HepG2 (cell line): ENCODE measurements around the gene MRPL50. TPM values are rescaled to one million over a fixed set of nuclear protein-coding genes. Genes with fewer than 3 reads are reported as not detected.
A peak's percentile ranks its signal among the peaks of the same experiment; 100 is the strongest.

Experiments used
- ARID5B ChIP-seq: IDR thresholded peaks from 2 replicates; pipeline ENCODE4 v1.4.0; 2020; ENCODE audit warnings: mild to moderate bottlenecking, missing genetic modification reagents
- BORCS8-MEF2B ChIP-seq: sonication (generic); formaldehyde crosslinking; IDR thresholded peaks from 2 replicates; pipeline ENCODE4 v1.8.0; 2022; ENCODE audit warnings: mild to moderate bottlenecking, missing genetic modification reagents
- CHD4 ChIP-seq: fragments of 200-600 bp; sonication (generic); IDR thresholded peaks from 2 replicates; pipeline ENCODE4 v1.7.0; 2017; ENCODE audit warnings: mild to moderate bottlenecking, low read length, borderline replicate concordance
- GATAD2A ChIP-seq: IDR thresholded peaks from 2 replicates; pipeline ENCODE4 v1.6.1; 2016
- HDAC1 ChIP-seq: sonication (generic); formaldehyde crosslinking; IDR thresholded peaks from 2 replicates; pipeline ENCODE4 v1.5.1; 2020; ENCODE audit warnings: mild to moderate bottlenecking, missing genetic modification reagents
- HHEX ChIP-seq: IDR thresholded peaks from 2 replicates; pipeline ENCODE4 v1.6.1; 2016; ENCODE audit warnings: control low read depth
- MAFK ChIP-seq, 2 experiments: IDR thresholded peaks in 1 of 2; conservative IDR thresholded peaks in 1 of 2; 2 replicates each; pipeline ENCODE4 v1.6.1; 2011; ENCODE audit warnings: improper control_type of control experiment in 2 of 2, low read length in 2 of 2
- NCOA2 ChIP-seq: sonication (generic); formaldehyde crosslinking; IDR thresholded peaks from 2 replicates; pipeline ENCODE4 v1.8.0; 2022; ENCODE audit warnings: inconsistent platforms
- NR0B2 ChIP-seq: sonication (generic); formaldehyde crosslinking; IDR thresholded peaks from 2 replicates; pipeline ENCODE4 v1.4.0; 2020; ENCODE audit warnings: mild to moderate bottlenecking, missing genetic modification reagents
- NR2F1 ChIP-seq, 2 experiments: fragments of 450-650 bp in 1 of 2; formaldehyde crosslinking in 1 of 2; IDR thresholded peaks; 2 replicates each; pipeline versions ENCODE4 v1.5.0 to v1.6.1; 2016 to 2020; ENCODE audit warnings: mild to moderate bottlenecking in 1 of 2, missing compliant biosample characterization in 1 of 2, missing genetic modification reagents in 1 of 2, moderate library complexity in 1 of 2
- NR2F6 ChIP-seq, 2 experiments: IDR thresholded peaks; 2 replicates each; pipeline ENCODE4 v1.6.1; 2016; ENCODE audit warnings: antibody characterized with exemption in 1 of 2, mild to moderate bottlenecking in 1 of 2
- SNRNP70 ChIP-seq: fragments of 200-400 bp; formaldehyde crosslinking; IDR thresholded peaks from 2 replicates; pipeline ENCODE4 v1.6.1; 2017; ENCODE audit warnings: mild to moderate bottlenecking, low read depth, low read length, moderate library complexity
- TFE3 ChIP-seq: IDR thresholded peaks from 2 replicates; pipeline ENCODE4 v1.6.1; 2016
- TGIF2 ChIP-seq: IDR thresholded peaks from 2 replicates; pipeline ENCODE4 v1.6.1; 2016; ENCODE audit warnings: control low read depth, missing compliant biosample characterization
- TOE1 ChIP-seq: sonication (generic); formaldehyde crosslinking; IDR thresholded peaks from 2 replicates; pipeline ENCODE4 v1.4.0; 2020; ENCODE audit warnings: mild to moderate bottlenecking, missing genetic modification reagents
- ZBTB38 ChIP-seq: sonication (generic); formaldehyde crosslinking; IDR thresholded peaks from 2 replicates; pipeline ENCODE4 v1.5.1; 2020; ENCODE audit warnings: mild to moderate bottlenecking, missing genetic modification reagents
- ZBTB42 ChIP-seq: sonication (generic); formaldehyde crosslinking; IDR thresholded peaks from 2 replicates; pipeline ENCODE4 v1.5.0; 2020; ENCODE audit warnings: mild to moderate bottlenecking, missing genetic modification reagents
- ZFYVE20 ChIP-seq: sonication (generic); formaldehyde crosslinking; IDR thresholded peaks from 2 replicates; pipeline ENCODE4 v1.8.0; 2023; ENCODE audit warnings: low read depth, mild to moderate bottlenecking, moderate library complexity, missing genetic modification reagents, borderline replicate concordance
- ZGPAT ChIP-seq: IDR thresholded peaks from 2 replicates; pipeline ENCODE4 v1.6.1; 2016; ENCODE audit warnings: mild to moderate bottlenecking
- ZNF138 ChIP-seq: sonication (generic); formaldehyde crosslinking; IDR thresholded peaks from 2 replicates; pipeline ENCODE4 v1.5.0; 2020; ENCODE audit warnings: mild to moderate bottlenecking, low read depth, missing genetic modification reagents
- ZNF180 ChIP-seq: sonication (generic); formaldehyde crosslinking; IDR thresholded peaks from 2 replicates; pipeline ENCODE4 v1.4.0; 2020; ENCODE audit warnings: low read depth, missing genetic modification reagents, borderline replicate concordance
- ZNF775 ChIP-seq: sonication (generic); formaldehyde crosslinking; IDR thresholded peaks from 2 replicates; pipeline ENCODE4 v1.4.0; 2020; ENCODE audit warnings: missing genetic modification reagents, mild to moderate bottlenecking, moderate library complexity, borderline replicate concordance
- polyA plus RNA-seq, 8 experiments: library from polyadenylated mRNA; depleted of rRNA in 3 of 8; stranded (reverse) in 7 of 8; unstranded in 1 of 8; fragments of >200 nt; fragmentation: Illumina TruSeq in 4 of 8; extraction: Trizol in 4 of 8; gene quantifications; 2 replicates each; pipeline versions ENCODE4 v1.2.1 to v1.2.3, GENCODE V29; 2011 to 2016; ENCODE audit warnings: low read depth in 4 of 8, missing spikeins in 1 of 8, mixed read lengths in 1 of 8; ENCODE audit not compliant: insufficient read depth in 1 of 8
- total RNA-seq, 5 experiments: library from RNA; depleted of rRNA; stranded (reverse); fragments of >200 nt; fragmentation: Illumina TruSeq; extraction: Trizol; gene quantifications; 2 replicates each; pipeline ENCODE4 v1.2.3, GENCODE V29; 2016; ENCODE audit warnings: low read depth in 1 of 5

MRPL50 gene
- total and polyA plus RNA-seq, 2 of the 13 experiments (the other 11 are each of a cell fraction or from before 2014, with no cell fraction given) = 37.1 to 70.0 TPM

GRCh38 chr9:101366038-101366756 is 32.2 kb downstream of the MRPL50 start (continued):
- TF ChIP-seq HDAC1 (CRISPR knock-in tag) = no peak
- TF ChIP-seq ZFYVE20 (CRISPR knock-in tag) = no peak
- no peak for TF ChIP-seq ZNF180
- TF ChIP-seq HHEX (CRISPR knock-in tag) = no peak
- peak; percentile 45; the same call in 1 of the 2 replicates for TF ChIP-seq TFE3
- 0 out of 2 replicates have a peak, but pooled peaks have one; percentile 38 for TF ChIP-seq TOE1
- peak; percentile 30; the same call in 1 of the 2 replicates for TF ChIP-seq ZGPAT (CRISPR knock-in tag)
- TF ChIP-seq NR0B2 = no peak
- TF ChIP-seq GATAD2A (CRISPR knock-in tag) = peak; percentile 60
- no peak for TF ChIP-seq BORCS8-MEF2B
- peak; percentile 35; the same call in 1 of the 2 replicates for TF ChIP-seq NR2F6 (IDR thresholded peaks at IDR 0.05)
- TF ChIP-seq NR2F6 (CRISPR knock-in tag; IDR thresholded peaks at IDR 0.05) = no peak
- TF ChIP-seq MAFK (conservative IDR thresholded peaks at IDR 0.05 in 1 of 2, IDR thresholded peaks at IDR 0.05 in 1 of 2; ENCODE audit: low read length in 2 of 2) = no peak
- no peak for TF ChIP-seq SNRNP70
- peak; percentile 71 for TF ChIP-seq ARID5B
- peak; percentile 76; the same call in 1 of the 2 replicates for TF ChIP-seq CHD4
- no peak for TF ChIP-seq ZBTB38 (CRISPR knock-in tag)
- TF ChIP-seq NCOA2 (CRISPR knock-in tag) = no peak; the same call in 1 of the 2 replicates
- no peak for TF ChIP-seq TGIF2
- TF ChIP-seq ZBTB42 (CRISPR knock-in tag) = no peak
- peak in 1 of 2 experiments; percentile 15; a peak in 1 of 4 replicates for TF ChIP-seq NR2F1 (CRISPR knock-in tag; IDR thresholded peaks at IDR 0.05)
- TF ChIP-seq ZNF775 (CRISPR knock-in tag) = peak; percentile 93
- no peak for TF ChIP-seq ZNF138
